Thyroid gland (tissue), 4 donors: ENCODE measurements around the gene N4BP2L2.

Source experiments
- CTCF ChIP-seq, 6 experiments: fragments of 200-600 bp in 3 of 6; fragments of 450-650 bp in 3 of 6; sonication (generic) in 3 of 6; IDR thresholded peaks; one replicate each; pipeline ENCODE4 v1.5.1; 2016 to 2019; ENCODE audit warnings: antibody characterized with exemption in 6 of 6, mild to moderate bottlenecking in 2 of 6, inconsistent platforms in 1 of 6, moderate library complexity in 1 of 6
- POLR2A ChIP-seq, 2 donors: fragments of 450-650 bp; IDR thresholded peaks; one replicate each; pipeline ENCODE4 v1.6.1; 2017; ENCODE audit warnings: antibody characterized with exemption in 2 of 2, mild to moderate bottlenecking in 2 of 2, moderate library complexity in 1 of 2

- TF ChIP-seq CTCF (IDR thresholded peaks at IDR 0.05) (no peak), POLR2A (IDR thresholded peaks at IDR 0.05) (no peak)
These were observed 129.6 kb downstream of the N4BP2L2 start for GRCh38 chr13:32409001-32409313.
